ENCODE data around the gene UNC80.

Gene UNC80

GRCh38 chr2:209918251-209918650 lies 146.6 kb downstream of the UNC80 start:
- DNase-seq = no peak

- no peak for DNase-seq
These were observed 150.5 kb downstream of the UNC80 start for GRCh38 chr2:209922116-209922515.

DNA sequence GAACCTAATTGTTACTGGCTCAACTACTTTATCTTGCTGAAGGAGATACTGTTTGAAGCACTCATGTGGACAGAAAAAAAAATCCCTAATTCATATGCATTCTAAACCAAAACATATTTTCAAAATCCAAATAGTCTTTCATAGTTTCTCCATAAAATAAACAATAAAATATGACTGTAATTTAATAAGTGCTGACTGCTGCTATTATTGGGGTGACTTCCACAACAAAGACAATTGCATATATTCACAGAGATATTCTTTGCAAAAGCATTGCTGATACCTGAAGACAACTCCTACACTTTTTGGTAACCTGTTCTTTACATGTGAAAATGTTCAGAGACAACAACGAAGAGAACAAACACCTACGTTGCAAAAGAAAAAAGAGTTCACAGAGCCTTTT lies 157.7 kb downstream of the UNC80 start:
- no peak for DNase-seq

- no peak for DNase-seq
These were observed 162.2 kb downstream of the UNC80 start for GRCh38 chr2:209933499-209934483.

- DNase-seq = no peak
These were observed 164.6 kb downstream of the UNC80 start for GRCh38 chr2:209936106-209936666.

- DNase-seq = no peak
These were observed 166.3 kb downstream of the UNC80 start for GRCh38 chr2:209937893-209938292.

GRCh38 chr2:209938906-209939305 lies 167.3 kb downstream of the UNC80 start:
- DNase-seq = no peak

- DNase-seq = no peak
These were observed 169.3 kb downstream of the UNC80 start for GRCh38 chr2:209940936-209941335.

GRCh38 chr2:209942426-209942825 lies 170.8 kb downstream of the UNC80 start:
- no peak for DNase-seq

- no peak for DNase-seq
These were observed 171.4 kb downstream of the UNC80 start for GRCh38 chr2:209942936-209943605.

GRCh38 chr2:209943776-209944175 lies 172.1 kb downstream of the UNC80 start:
- no peak for DNase-seq

GRCh38 chr2:209946539-209946938 lies 174.9 kb downstream of the UNC80 start:
- DNase-seq = no peak

DNA sequence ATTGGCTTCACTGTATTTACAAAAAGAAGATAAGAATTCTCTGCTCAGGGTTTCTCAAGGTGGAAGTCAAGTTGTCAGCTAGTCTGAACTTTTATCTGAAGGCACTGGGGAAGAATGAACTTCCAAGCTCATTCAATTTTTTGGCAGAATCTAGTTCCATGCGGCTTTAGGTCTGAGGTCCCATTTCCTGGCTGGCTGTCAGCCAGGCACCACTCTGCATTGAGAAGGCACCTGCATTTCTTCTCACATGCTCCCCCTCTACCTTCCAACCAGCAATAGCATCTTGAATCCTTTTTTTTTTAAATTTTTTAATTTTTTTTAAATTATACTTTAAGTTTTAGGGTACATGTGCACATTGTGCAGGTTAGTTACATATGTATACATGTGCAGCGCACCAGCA lies 184.6 kb downstream of the UNC80 start:
- no peak for DNase-seq

GRCh38 chr2:209958016-209958415 lies 186.4 kb downstream of the UNC80 start:
- no peak for DNase-seq

- no peak for DNase-seq
These were observed 188.4 kb downstream of the UNC80 start for GRCh38 chr2:209960045-209960444.

GRCh38 chr2:209960676-209961630 lies 189.3 kb downstream of the UNC80 start:
- DNase-seq = no peak

DNA sequence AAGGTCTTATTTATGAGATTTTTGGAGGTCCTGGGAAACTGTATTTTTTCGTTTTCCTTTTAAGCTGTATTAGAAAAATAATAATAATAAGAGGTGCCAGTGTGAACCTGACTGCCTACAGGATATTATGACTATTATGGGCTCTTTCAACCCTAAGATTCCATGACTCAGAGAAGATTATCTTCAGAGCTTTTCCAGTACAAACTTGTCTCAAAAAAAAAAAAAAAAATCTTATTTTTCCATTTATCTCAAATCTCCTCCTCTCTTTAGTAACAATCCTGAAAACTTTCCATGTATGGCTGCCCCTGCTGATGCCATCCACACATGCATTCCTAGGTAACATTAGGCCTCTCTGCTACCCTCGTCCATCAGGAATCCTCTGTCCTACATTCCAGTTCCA lies 194.1 kb downstream of the UNC80 start:
- no peak for DNase-seq

- DNase-seq = no peak
These were observed 198.1 kb downstream of the UNC80 start for GRCh38 chr2:209969692-209970091.

GRCh38 chr2:209970271-209970670 lies 198.6 kb downstream of the UNC80 start:
- no peak for DNase-seq

- DNase-seq = no peak
These were observed 199.1 kb downstream of the UNC80 start for GRCh38 chr2:209970711-209971110.

GRCh38 chr2:209973328-209973727 lies 201.7 kb downstream of the UNC80 start:
- DNase-seq = no peak

- DNase-seq = no peak
These were observed 202.9 kb downstream of the UNC80 start for GRCh38 chr2:209974576-209974975.

Data from CD4-positive, alpha-beta T cell treated with Interferon gamma for 1 hour (primary cell).